Hematopoietic multipotent progenitor cell (in vitro differentiated cells): Measurements from ENCODE around the gene TULP1. TPM values are rescaled to one million over a fixed set of nuclear protein-coding genes. Genes with fewer than 3 reads are reported as not detected.
"Not testable (repeated sequence)": the region's sequence is repeated elsewhere in the genome, so short reads cannot be mapped to it uniquely, and the experiment has no call there.

ENCODE experiments used
- DNase-seq, 3 donors: peaks; one replicate each; pipeline ENCODE4 v3.0.0-alpha.2; 2011 to 2015; ENCODE audit warnings: low read depth in 2 of 3, low spot score in 2 of 3
- total RNA-seq: library from RNA; depleted of rRNA; stranded (reverse); fragments of >200 nt; gene quantifications from one replicate; pipeline ENCODE4 v1.2.3, GENCODE V29; 2012

The TULP1 gene
- total RNA-seq, 1 donor = not detected

DNA sequence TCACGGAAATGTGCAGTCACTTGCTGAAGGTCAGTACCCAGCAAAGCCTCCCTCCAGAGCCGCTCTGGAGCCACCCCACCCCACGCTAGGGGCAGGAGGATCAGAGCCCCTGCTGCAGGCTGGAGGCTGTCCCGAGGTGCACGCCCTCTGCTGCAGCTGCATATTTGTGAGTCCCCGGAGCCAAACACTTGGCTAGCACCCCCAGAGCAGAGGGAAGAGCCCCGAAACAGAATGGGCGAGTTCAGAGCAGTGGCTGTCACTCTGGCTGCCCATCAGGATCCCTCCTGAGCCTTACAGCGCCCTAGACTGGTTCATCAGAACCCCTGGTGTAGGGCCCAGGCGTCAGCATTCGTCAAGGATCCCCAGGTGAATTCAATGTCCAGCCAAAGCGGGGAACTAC lies 9.5 kb upstream of the TULP1 start:
- no peak for DNase-seq

DNA sequence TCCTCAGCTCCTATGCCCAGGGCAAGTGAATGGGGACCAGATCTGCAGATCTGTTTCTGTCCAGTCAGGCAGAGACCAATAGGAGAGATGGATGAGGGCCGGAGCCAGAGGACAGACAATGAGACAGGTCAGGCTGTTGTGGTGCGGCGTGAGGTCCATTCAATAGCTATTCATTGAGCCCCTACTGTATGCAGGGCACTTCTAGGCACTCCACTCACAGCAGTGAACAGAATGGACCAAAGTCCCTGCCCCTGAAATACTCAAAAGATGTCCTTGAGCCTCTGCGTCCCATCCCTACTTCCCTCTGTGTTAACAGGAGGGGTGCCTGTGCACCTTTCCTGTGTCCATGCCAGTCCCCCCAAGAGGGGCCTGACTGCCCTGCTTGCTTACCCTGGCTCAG lies 8.5 kb upstream of the TULP1 start:
- DNase-seq = no peak

DNA sequence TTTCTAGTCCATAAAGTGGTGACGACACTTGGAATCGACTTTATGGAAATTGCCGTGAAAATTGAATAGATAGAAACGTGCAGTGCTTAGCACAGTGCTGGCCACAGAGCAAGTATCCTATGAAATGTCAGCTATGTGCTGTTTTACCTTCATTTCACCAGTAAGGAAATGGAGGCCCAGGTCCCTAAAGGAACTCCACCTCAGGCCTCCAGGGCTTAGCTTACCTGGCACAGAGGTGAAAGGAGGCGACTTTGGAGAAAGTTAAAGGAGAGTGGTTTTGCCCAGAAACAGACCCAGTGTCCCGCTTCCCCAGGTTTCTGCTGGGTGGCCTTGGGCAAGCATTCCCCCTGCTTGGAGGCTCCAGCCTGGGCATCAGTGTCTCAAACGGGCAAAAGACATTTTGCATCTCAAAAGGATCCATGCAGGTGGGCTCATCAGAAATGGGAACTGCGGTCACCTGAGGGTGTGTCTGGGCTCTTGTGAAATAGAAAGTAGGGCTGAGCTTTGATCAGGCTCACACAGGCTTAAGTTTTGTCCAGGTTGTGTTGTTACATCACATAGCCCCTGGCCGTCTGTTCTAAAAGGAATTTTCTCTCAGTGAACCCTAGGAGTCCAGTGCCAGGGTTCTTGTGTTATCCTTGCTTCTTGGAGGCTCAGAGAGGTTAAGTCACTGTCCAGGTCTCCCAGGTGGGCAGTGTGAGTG lies 6.8 kb upstream of the TULP1 start:
- DNase-seq = no peak

GRCh38 chr6:35518566-35519312 lies 6.0 kb upstream of the TULP1 start:
- no peak for DNase-seq

DNA sequence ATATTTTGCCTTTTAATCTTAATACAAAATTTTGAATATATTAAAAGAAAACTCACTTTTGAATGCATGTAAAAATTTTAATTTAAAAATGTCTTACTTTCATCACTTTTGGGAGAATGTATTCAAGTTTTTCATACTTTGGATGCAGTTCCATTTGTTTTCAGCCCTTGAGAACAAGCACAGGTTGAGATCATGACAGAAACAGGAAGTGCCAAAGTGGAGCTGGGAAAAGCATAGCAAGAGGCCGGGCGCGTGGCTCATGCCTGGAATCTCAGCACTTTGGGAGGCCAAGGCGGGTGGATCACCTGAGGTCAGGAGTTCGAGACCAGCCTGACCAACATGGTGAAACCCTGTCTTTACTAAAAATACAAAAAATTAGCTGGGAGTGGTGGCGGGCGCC lies 5.3 kb upstream of the TULP1 start:
- not testable (repeated sequence) for DNase-seq

DNA sequence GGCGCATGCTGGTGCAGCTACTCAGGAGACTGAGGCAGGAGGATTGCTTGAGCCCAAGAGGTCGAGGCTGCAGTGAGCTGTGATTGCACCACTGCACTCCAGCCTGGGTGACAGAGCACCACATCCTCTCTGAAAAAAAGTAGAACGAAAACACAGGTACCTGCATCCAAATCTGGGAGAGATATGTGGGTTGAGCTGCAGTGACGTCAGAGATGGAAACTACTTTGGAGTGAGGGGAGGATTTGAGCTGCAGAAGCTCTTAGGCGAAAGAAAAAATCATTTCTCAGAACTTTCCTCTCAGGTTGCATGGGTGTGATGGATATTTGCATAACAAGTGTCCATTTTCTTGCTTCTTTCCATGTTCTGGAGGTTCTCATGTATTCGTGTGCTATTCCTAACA lies 4.0 kb upstream of the TULP1 start:
- no peak for DNase-seq

DNA sequence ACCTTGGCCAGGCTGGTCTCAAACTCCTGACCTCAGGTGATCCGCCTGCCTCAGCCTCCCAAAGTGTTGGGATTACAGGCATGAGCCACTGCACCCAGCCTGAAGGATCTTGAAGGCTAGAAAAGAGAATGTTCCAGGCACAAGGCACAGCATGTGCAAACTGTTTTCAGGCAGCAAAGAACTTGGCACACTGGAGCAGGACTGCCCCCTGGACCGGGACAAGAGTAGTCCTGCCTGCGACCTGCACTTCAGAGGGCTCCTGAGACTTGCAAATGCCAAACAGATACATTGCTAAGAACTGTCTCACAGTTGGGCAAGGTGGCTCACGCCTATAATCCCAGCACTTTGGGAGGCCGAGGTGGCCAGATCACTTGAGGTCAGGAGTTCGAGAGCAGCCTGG lies 3.2 kb upstream of the TULP1 start:
- DNase-seq = not testable (repeated sequence)

DNA sequence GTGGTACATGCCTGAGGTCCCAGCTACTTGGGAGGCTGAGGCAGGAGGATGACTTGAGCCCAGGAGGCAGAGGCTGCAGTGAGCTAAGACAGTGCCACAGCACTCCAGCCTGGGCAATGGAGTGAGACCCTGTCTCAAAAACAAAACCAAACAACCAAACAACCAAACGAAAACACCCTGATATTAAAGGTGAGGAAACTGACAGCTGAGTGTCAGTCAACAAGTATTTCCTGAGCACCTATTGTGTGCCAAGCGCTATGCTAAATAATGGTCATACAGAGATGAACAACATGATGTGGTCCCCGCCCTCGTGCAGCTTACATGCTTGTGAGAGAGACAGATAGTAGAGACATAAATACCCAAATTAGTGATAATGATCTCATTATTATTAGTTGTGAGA lies 1.9 kb upstream of the TULP1 start:
- no peak for DNase-seq

GRCh38 chr6:35512006-35512405 lies 690 bp downstream of the TULP1 start:
- no peak for DNase-seq

DNA sequence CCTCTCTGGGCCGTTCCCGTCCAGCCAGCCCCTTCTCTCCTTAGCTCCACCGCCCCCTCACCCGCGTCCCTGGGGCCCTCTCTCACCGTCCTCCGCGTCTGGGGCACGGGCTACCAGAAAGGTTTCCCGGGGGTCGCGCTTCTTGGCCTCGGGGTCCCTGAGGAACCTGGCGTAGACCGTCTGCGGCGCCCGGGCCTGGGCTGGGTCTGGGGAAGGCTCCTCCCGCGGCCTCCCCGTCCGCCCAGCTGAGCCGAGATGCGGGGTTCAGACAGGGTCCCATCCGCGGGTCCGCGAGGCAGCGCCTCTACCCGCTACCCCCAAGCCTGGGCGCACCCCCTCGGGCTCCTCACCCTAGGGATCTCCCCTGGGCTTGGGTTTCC lies 1.1 kb downstream of the TULP1 start:
- DNase-seq = no peak

DNA sequence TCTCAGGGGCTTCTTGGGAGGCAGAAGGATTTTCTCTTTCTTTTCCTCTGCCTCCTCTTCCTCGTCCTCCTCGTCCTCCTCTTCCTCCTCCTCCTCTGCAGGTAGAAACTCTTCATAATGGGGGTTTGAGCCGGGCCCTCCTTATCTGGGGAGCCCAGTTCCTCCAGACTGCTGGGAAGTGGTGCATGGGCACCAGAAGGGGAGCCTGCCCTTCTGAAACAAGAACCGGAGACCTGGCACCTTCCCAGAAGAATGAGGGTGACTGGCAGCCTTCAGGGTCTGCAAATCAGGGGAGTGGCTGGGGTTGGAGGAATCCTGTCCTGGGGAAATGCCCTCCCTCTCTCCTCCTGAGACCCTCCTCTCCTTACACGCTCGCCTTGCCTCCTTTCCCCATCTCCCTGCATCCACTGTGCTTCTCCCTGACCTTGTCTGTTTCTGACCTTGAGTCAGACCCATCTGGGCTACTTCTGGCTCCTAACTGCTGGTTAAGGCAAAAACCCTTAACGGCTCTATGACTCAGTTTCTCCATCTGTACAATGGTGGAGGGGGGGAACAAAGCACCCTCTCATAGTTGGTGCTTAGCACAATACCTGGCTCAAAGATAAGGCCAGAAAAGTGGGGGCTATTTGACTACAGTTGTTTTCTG lies 1.7 kb downstream of the TULP1 start:
- DNase-seq = no peak

GRCh38 chr6:35508542-35508941 lies 4.2 kb downstream of the TULP1 start:
- no peak for DNase-seq

- DNase-seq = no peak
Observed at GRCh38 chr6:35508027-35508426, 4.7 kb downstream of the TULP1 start.

GRCh38 chr6:35507221-35507620 lies 5.5 kb downstream of the TULP1 start:
- DNase-seq = no peak

- DNase-seq = no peak
Observed at GRCh38 chr6:35506536-35506935, 6.2 kb downstream of the TULP1 start.

GRCh38 chr6:35505999-35506412 lies 6.7 kb downstream of the TULP1 start:
- DNase-seq = no peak

GRCh38 chr6:35503534-35503933 lies 9.2 kb downstream of the TULP1 start:
- DNase-seq = peak in 1 of 3 donors; percentile 83

DNA sequence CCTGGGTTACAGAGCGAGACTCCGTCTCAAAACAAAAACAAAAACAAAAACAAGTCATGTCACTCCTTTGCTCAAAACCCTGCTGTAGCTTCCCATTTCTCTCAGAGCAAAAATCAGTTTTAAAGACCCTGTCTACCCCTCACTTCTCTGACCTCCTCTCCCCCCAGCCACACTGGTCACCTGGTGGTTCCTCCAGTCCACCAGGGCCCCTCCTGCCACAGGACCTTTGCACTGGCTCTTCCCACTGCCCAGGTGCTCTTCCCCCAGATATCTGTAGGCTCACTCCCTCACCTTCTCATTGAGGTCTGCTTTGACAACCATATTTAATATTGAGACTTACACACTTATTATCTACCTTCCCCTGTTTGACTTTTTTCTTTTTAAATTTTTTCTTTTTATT lies 10.9 kb downstream of the TULP1 start:
- DNase-seq = no peak

GRCh38 chr6:35500782-35501181 lies 11.9 kb downstream of the TULP1 start:
- DNase-seq = no peak

DNA sequence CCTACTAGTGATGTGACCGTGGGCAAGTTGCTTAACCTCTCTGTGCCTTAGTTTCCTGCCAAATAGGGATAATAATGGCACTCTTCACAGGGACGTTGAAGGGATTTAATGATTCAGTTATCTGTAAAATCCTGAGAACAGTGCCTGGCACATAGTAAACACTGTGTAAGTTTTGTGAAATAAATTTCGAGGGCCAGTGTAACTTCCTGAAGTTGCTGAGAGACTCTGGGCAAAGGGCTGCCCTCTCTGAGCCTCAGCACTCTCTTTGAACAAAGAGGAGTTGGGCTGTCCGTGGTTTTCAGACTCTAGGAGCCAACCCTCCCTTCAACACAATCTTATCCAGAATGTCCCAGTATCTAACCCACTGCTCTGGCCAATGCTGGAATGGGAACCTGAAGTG lies 13.3 kb downstream of the TULP1 start:
- no peak for DNase-seq

- no peak for DNase-seq
Observed at GRCh38 chr6:35498422-35499067, 14.2 kb downstream of the TULP1 start.
